SU-DHL-6 (cell line): ENCODE measurements around the gene SLC25A47.
"Not testable (repeated sequence)": the region's sequence is repeated elsewhere in the genome, so short reads cannot be mapped to it uniquely, and the experiment has no call there.

Source experiments
- H2AFZ ChIP-seq: fragments of 200-600 bp; sonication (generic); 2 replicates; pipeline ENCODE4 v1.6.1; 2014; ENCODE audit warnings: low read depth, mild to moderate bottlenecking, moderate library complexity, mixed read lengths, antibody characterized with exemption, low read length; ENCODE audit not compliant: severe bottlenecking
- H3F3A ChIP-seq: fragments of 200-600 bp; shearing (Covaris generic); 2 replicates; pipeline ENCODE4 v1.6.0; 2016; ENCODE audit warnings: antibody characterized with exemption, mild to moderate bottlenecking; ENCODE audit not compliant: insufficient read depth
- H3K27ac ChIP-seq: fragments of 200-600 bp; sonication (generic); 2 replicates; pipeline ENCODE4 v1.5.1; 2016; ENCODE audit warnings: low read depth, mild to moderate bottlenecking, low read length, moderate library complexity, mixed read lengths
- H3K27me3 ChIP-seq: fragments of 200-600 bp; sonication (generic), shearing (Covaris generic); 2 replicates; pipeline ENCODE4 v1.6.0; 2014; ENCODE audit warnings: mild to moderate bottlenecking, low read length
- H3K36me3 ChIP-seq: fragments of 200-600 bp; sonication (generic); 2 replicates; pipeline ENCODE4 v1.6.1; 2014; ENCODE audit warnings: mild to moderate bottlenecking, low read length, mixed read lengths
- H3K4me2 ChIP-seq: fragments of 300-600, 200-600 bp; shearing (Covaris generic), sonication (generic); 2 replicates; pipeline ENCODE4 v1.6.0; 2014; ENCODE audit warnings: low read length, low read depth, mild to moderate bottlenecking; ENCODE audit not compliant: poor library complexity, severe bottlenecking
- H3K4me3 ChIP-seq: fragments of 200-600 bp; sonication (generic); 2 replicates; pipeline ENCODE4 v1.5.1; 2014; ENCODE audit warnings: antibody characterized with exemption, low read length, mild to moderate bottlenecking, mixed read lengths; ENCODE audit not compliant: insufficient read depth, poor library complexity, severe bottlenecking
- H3K79me2 ChIP-seq: fragments of 200-600 bp; sonication (generic); 2 replicates; pipeline ENCODE4 v1.6.1; 2014; ENCODE audit warnings: mild to moderate bottlenecking, low read length, moderate library complexity; ENCODE audit not compliant: insufficient read depth
- H3K9ac ChIP-seq: fragments of 200-600 bp; sonication (generic); 2 replicates; pipeline ENCODE4 v1.7.0; 2014; ENCODE audit warnings: mild to moderate bottlenecking, low read length
- H3K9me2 ChIP-seq: fragments of 200-600 bp; sonication (generic); replicated peaks from 2 replicates; pipeline ENCODE4 v1.6.1; 2014; ENCODE audit warnings: low read length; ENCODE audit not compliant: insufficient read depth
- H3K9me3 ChIP-seq: fragments of 200-600 bp; sonication (generic); 2 replicates; pipeline ENCODE4 v1.6.1; 2014; ENCODE audit warnings: low read length, mixed read lengths; ENCODE audit not compliant: insufficient read depth
- H4K20me1 ChIP-seq: fragments of 200-600 bp; sonication (generic); 2 replicates; pipeline ENCODE4 v1.6.1; 2014; ENCODE audit warnings: low read depth, mild to moderate bottlenecking, antibody characterized with exemption, low read length, moderate library complexity, mixed read lengths
- EZH2phosphoT487 ChIP-seq: fragments of 200-600 bp; sonication (generic), shearing (Covaris generic); conservative IDR thresholded peaks from 2 replicates; pipeline ENCODE4 v1.6.1; 2018; ENCODE audit warnings: mild to moderate bottlenecking, antibody characterized with exemption, low read length, moderate library complexity, mixed read lengths
- TF ChIP-seq, protein P1 (sequence below): fragments of 200-600 bp; sonication (generic); IDR thresholded peaks from one replicate; pipeline ENCODE4 v1.5.1; 2017; ENCODE audit warnings: antibody characterized with exemption, mild to moderate bottlenecking, low read length, moderate library complexity; ENCODE audit not compliant: insufficient read depth, poor library complexity, severe bottlenecking

Gene SLC25A47

DNA sequence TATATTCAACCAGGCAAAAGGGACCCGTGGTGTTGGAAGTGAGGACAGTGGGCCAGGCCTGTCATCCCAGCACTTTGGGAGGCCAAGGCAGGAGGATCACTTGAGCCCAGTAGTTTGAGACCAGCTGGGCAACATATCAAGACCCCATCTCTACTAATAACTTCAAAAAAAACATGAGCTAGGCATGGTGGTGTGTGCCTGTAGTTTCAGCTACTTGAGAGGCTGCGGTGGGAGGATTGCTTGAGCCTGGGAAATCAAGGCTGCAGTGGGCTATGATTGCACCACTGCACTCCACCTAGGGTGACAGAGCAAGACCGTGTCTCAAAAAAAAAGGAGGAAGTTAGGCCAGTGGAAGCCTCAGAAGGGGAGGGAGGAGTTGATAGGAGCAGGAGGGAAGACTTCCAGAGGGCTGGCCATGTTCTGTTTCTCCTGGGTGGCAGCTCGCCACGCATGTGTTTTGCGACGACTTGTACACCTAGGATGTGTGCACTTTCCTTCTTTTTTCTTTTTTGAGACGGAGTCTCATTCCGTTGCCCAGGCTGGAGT is 27.0 kb upstream of the SLC25A47 start:
- Histone ChIP-seq H2AFZ (no peak overlapping the region), H4K20me1 (no peaks in the 10 kb centered on the region; the same call in 1 of the 2 replicates), H3K4me3 (no peak overlapping the region), H3K79me2 (no peaks in the 10 kb centered on the region), H3K9me2 (no peaks in the 10 kb centered on the region), H3K27ac (no peak overlapping the region), H3K36me3 (no peaks in the 10 kb centered on the region), H3F3A (no peaks in the 10 kb centered on the region), H3K9ac (no peak overlapping the region), H3K4me2 (no peak overlapping the region), H3K27me3 (no peaks in the 10 kb centered on the region), H3K9me3 (no peaks in the 10 kb centered on the region)
- TF ChIP-seq, protein P1, sequence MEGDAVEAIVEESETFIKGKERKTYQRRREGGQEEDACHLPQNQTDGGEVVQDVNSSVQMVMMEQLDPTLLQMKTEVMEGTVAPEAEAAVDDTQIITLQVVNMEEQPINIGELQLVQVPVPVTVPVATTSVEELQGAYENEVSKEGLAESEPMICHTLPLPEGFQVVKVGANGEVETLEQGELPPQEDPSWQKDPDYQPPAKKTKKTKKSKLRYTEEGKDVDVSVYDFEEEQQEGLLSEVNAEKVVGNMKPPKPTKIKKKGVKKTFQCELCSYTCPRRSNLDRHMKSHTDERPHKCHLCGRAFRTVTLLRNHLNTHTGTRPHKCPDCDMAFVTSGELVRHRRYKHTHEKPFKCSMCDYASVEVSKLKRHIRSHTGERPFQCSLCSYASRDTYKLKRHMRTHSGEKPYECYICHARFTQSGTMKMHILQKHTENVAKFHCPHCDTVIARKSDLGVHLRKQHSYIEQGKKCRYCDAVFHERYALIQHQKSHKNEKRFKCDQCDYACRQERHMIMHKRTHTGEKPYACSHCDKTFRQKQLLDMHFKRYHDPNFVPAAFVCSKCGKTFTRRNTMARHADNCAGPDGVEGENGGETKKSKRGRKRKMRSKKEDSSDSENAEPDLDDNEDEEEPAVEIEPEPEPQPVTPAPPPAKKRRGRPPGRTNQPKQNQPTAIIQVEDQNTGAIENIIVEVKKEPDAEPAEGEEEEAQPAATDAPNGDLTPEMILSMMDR: no peak
- TF ChIP-seq EZH2phosphoT487: no peak

- not testable (repeated sequence) for H3K4me3 ChIP-seq, H3K79me2 ChIP-seq, H3K27me3 ChIP-seq, H4K20me1 ChIP-seq, H3K4me2 ChIP-seq, H3K9me3 ChIP-seq, H2AFZ ChIP-seq, H3K27ac ChIP-seq, H3K9me2 ChIP-seq, H3K9ac ChIP-seq, H3K36me3 ChIP-seq, H3F3A ChIP-seq
Measured at GRCh38 chr14:100296729-100297128, 26.4 kb upstream of the SLC25A47 start.

- Histone ChIP-seq H3K27me3 (no peaks in the 10 kb centered on the region), H3F3A (no peaks in the 10 kb centered on the region), H3K36me3 (no peaks in the 10 kb centered on the region), H3K4me2 (peak overlapping the region; percentile 11), H2AFZ (no peak overlapping the region), H3K4me3 (no peak overlapping the region), H3K9me2 (no peaks in the 10 kb centered on the region), H3K9me3 (no peaks in the 10 kb centered on the region), H3K27ac (no peak overlapping the region), H3K79me2 (no peaks in the 10 kb centered on the region), H4K20me1 (no peaks in the 10 kb centered on the region; the same call in 1 of the 2 replicates), H3K9ac (no peak overlapping the region)
- TF ChIP-seq, protein P1: no peak
- no peak for TF ChIP-seq EZH2phosphoT487
Measured at GRCh38 chr14:100297320-100298300, 25.5 kb upstream of the SLC25A47 start.
